Mesendoderm (in vitro differentiated cells): ENCODE data around the gene RAB18.
A peak's percentile ranks its signal among the peaks of the same experiment; 100 is the strongest.

Experiments used
- DNase-seq: peaks from one replicate; pipeline ENCODE4 v3.0.0; 2013
- H2AK5ac ChIP-seq: 2 replicates; pipeline ENCODE4 v1.6.1; 2013; ENCODE audit warnings: low read length, inconsistent platforms
- H2BK120ac ChIP-seq: 2 replicates; pipeline ENCODE4 v1.6.1; 2013; ENCODE audit warnings: low read depth, mild to moderate bottlenecking, low read length, moderate library complexity, mixed read lengths
- H2BK15ac ChIP-seq: replicated peaks from 2 replicates; pipeline ENCODE4 v1.6.1; 2013; ENCODE audit warnings: low read depth, mild to moderate bottlenecking, moderate library complexity
- H2BK5ac ChIP-seq: 2 replicates; pipeline ENCODE4 v1.6.1; 2013; ENCODE audit warnings: low read length, inconsistent platforms
- H3K18ac ChIP-seq: 2 replicates; pipeline ENCODE4 v1.6.1; 2013; ENCODE audit warnings: mild to moderate bottlenecking, low read length, mixed read lengths
- H3K23ac ChIP-seq: one replicate; pipeline ENCODE4 v1.6.1; 2013; ENCODE audit warnings: low read length
- H3K27ac ChIP-seq: 2 replicates; pipeline ENCODE4 v1.5.1; 2013; ENCODE audit warnings: low read depth, mild to moderate bottlenecking, inconsistent platforms, low read length, moderate library complexity
- H3K27me3 ChIP-seq: 2 replicates; pipeline ENCODE4 v1.6.1; 2013; ENCODE audit warnings: low read length, control low read depth, mild to moderate bottlenecking, inconsistent platforms; ENCODE audit not compliant: insufficient read depth, poor library complexity
- H3K36me3 ChIP-seq: 2 replicates; pipeline ENCODE4 v1.6.1; 2013; ENCODE audit warnings: low read length, inconsistent platforms; ENCODE audit not compliant: control insufficient read depth, insufficient read depth
- H3K4ac ChIP-seq: one replicate; pipeline ENCODE4 v1.6.1; 2013; ENCODE audit warnings: low read depth, mild to moderate bottlenecking, low read length, moderate library complexity
- H3K4me1 ChIP-seq: 2 replicates; pipeline ENCODE4 v1.6.1; 2013; ENCODE audit warnings: low read depth, low read length, inconsistent platforms; ENCODE audit not compliant: control insufficient read depth
- H3K4me2 ChIP-seq: 2 replicates; pipeline ENCODE4 v1.6.1; 2013; ENCODE audit warnings: low read length
- H3K4me3 ChIP-seq: 2 replicates; pipeline ENCODE4 v1.5.1; 2013; ENCODE audit warnings: mild to moderate bottlenecking, low read length
- H3K56ac ChIP-seq: one replicate; pipeline ENCODE4 v1.6.1; 2013; ENCODE audit warnings: low read length
- H3K79me1 ChIP-seq: 2 replicates; pipeline ENCODE4 v1.6.1; 2013; ENCODE audit warnings: low read length, inconsistent platforms
- H3K79me2 ChIP-seq: 2 replicates; pipeline ENCODE4 v1.6.1; 2013; ENCODE audit warnings: mild to moderate bottlenecking, low read length; ENCODE audit not compliant: control insufficient read depth, insufficient read depth
- H3K9ac ChIP-seq: 2 replicates; pipeline ENCODE4 v1.6.1; 2013; ENCODE audit warnings: low read length, inconsistent platforms
- H4K5ac ChIP-seq: one replicate; pipeline ENCODE4 v1.6.1; 2013; ENCODE audit warnings: low read length
- H4K8ac ChIP-seq: one replicate; pipeline ENCODE4 v1.6.1; 2013; ENCODE audit warnings: low read depth, mild to moderate bottlenecking, control low read depth, low read length, moderate library complexity
- WGBS: extraction: QIAGEN DNeasy Blood & Tissue Kit; methylation state at CpG from one replicate; pipeline ENCODE4 v1.1.7; 2013; ENCODE audit warnings: low lambda C conversion rate, missing lambda C conversion rate; ENCODE audit not compliant: insufficient coverage; ENCODE audit errors: extremely low coverage; 5-methylcytosine and 5-hydroxymethylcytosine counted together

RAB18 gene

DNA sequence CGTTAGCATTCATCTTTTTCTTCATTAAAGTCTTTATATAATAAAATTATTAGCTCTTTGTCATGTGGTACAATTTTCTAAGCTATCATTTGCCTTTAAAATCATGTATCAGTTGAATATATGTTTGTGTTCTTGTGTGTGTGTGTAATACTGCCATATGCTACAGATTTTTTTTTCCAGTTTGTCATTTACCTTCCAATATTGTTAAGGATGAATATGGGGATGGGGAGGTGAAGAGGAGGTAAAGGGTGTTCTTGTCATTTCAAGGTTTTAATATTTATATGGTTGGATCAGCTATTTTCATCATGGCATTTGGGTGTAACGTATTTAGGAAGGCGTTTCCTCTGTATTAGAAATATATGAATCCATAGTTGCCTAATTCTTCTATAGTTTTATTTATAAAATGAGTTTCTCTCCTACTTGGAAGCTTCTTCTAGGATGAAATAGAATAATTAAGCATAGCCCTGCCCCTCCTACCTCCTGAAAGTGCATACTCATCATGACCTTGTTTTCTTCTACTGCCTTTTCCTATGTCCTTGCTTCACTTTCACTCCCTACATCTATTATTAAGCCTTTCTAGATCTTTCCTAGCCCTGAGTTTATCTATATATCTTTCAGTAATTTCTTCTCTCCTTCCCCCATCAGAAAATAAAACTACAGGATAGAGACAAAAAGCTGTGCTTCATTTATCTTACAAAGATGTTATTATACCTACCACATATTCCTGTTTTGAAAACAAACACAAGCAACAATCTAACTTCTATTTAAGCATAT lies 25.1 kb downstream of the RAB18 start:
- Histone ChIP-seq H3K27ac (no peak overlapping the region), H3K79me2 (peaks cover 4% of the 10 kb centered on the region), H2BK15ac (no peak overlapping the region)

DNA sequence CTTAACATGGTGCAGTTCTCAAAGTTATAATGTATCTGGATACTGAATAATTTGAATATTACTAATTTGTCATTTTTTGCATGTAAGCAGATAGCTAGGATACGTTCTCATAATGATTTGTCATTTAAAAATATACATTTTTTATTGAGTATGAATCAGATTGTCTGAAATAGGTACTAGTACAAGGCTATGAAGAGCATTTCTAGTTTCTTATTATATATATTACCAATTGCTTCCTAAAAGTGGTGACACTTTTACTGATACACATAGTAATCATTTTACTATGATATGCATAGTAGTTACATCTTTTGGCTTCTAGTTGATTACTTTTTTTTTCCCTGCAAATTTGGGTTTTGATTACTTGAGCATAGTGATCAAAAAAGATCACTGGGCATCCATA lies 26.4 kb downstream of the RAB18 start:
- Histone ChIP-seq H2BK15ac (no peak overlapping the region), H3K27ac (no peak overlapping the region), H3K4me1 (peaks cover 2% of the 10 kb centered on the region), H4K8ac (no peak overlapping the region), H3K79me2 (peaks cover 2% of the 10 kb centered on the region), H2BK5ac (no peak overlapping the region), H2AK5ac (no peak overlapping the region), H3K4ac (no peak overlapping the region), H3K9ac (no peak overlapping the region), H3K4me3 (no peak overlapping the region), H3K36me3 (no peaks in the 10 kb centered on the region), H3K56ac (no peak overlapping the region), H3K4me2 (no peak overlapping the region), H2BK120ac (no peak overlapping the region), H4K5ac (no peak overlapping the region), H3K23ac (no peak overlapping the region), H3K27me3 (no peaks in the 10 kb centered on the region), H3K18ac (no peak overlapping the region), H3K79me1 (peaks cover 1% of the 10 kb centered on the region)
- WGBS: no CpG with 5 or more reads among the region's 1 CpG
- DNase-seq: no peak

More for the DNA sequence above, 25.1 kb downstream of the RAB18 start:
- H3K36me3 ChIP-seq: no peaks in the 10 kb centered on the region
- H3K4me3 ChIP-seq: no peak overlapping the region
- H3K79me1 ChIP-seq: peaks cover 1% of the 10 kb centered on the region
- no peak overlapping the region for H4K8ac ChIP-seq
- no CpG with 5 or more reads among the region's 3 CpGs for WGBS
- peaks cover 2% of the 10 kb centered on the region for H3K4me1 ChIP-seq
- H4K5ac ChIP-seq: no peak overlapping the region
- H2AK5ac ChIP-seq: no peak overlapping the region
- H3K23ac ChIP-seq: no peak overlapping the region
- no peak overlapping the region for H3K4me2 ChIP-seq
- H2BK120ac ChIP-seq: no peak overlapping the region
- H2BK5ac ChIP-seq: no peak overlapping the region
- H3K27me3 ChIP-seq: no peaks in the 10 kb centered on the region
- no peak overlapping the region for H3K9ac ChIP-seq
- H3K4ac ChIP-seq: no peak overlapping the region
- peak; percentile 75 for DNase-seq
- H3K56ac ChIP-seq: no peak overlapping the region
- H3K18ac ChIP-seq: no peak overlapping the region

DNA sequence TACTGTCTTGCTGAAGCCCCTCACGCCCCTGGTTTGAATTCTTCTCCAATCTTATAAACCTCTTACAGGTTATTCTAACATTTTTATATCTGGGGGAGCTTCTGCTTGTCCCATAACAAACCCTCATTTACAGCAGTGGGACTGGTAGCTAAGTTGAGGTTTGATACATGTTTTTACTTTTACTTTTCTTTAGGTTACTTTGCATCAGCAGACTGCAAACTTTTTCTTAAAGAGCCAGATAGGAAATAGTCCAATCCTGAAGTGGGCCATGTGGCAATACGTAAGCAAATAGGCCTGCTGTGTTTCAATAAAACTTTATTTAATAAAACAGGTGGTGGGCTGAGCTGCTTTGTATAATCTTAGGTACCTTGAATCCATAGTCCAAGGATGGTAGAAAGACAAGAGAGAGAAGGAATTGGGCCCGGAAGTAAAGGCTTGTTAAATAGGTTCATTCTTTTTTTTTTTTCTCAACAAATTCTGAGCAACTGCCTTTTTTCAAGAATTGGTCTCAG lies 27.3 kb downstream of the RAB18 start:
- H3K27ac ChIP-seq: no peak overlapping the region
- H4K8ac ChIP-seq: no peak overlapping the region
- no peak overlapping the region for H2BK15ac ChIP-seq
- H3K4me2 ChIP-seq: no peak overlapping the region
- no peak overlapping the region for H3K4me3 ChIP-seq
- no peaks in the 10 kb centered on the region for H3K36me3 ChIP-seq
- no peak overlapping the region for H2AK5ac ChIP-seq
- no peak overlapping the region for H2BK120ac ChIP-seq
- no peak overlapping the region for H2BK5ac ChIP-seq
- H3K4ac ChIP-seq: no peak overlapping the region
- H3K56ac ChIP-seq: no peak overlapping the region
- peak overlapping the region; percentile 75 for H3K18ac ChIP-seq
- H3K79me2 ChIP-seq: no peaks in the 10 kb centered on the region
- no peak overlapping the region for H3K23ac ChIP-seq
- H3K79me1 ChIP-seq: no peaks in the 10 kb centered on the region
- no CpG with 5 or more reads among the region's 3 CpGs for WGBS
- no peaks in the 10 kb centered on the region for H3K27me3 ChIP-seq
- H3K9ac ChIP-seq: no peak overlapping the region
- peaks cover 2% of the 10 kb centered on the region for H3K4me1 ChIP-seq
- DNase-seq: no peak
- no peak overlapping the region for H4K5ac ChIP-seq

DNA sequence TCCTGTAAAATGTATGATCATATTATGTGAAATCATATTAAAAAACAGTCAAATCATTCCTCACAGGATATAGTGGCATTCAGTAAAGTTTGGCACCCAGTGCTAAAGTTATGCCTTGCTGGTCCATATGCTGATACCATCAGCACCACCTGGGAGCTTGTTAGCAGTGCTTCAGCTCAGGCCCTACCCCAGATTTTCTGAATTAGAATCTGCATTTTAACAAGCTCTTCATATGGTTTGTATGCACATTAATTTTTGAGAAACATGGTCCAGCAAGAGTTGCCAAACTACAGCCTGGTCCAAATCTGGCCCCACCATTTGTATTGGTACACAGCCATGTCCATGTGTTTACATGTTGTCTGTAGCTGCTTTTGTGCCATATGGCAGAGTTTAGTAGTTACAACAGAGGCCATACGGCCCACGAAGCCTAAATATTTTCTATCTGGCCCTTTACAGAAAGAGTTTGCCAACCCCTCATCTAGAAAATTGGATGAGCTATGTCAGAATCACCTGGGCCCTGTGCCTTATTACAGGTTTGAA lies 30.1 kb downstream of the RAB18 start:
- WGBS: no CpG with 5 or more reads among the region's 2 CpGs

DNA sequence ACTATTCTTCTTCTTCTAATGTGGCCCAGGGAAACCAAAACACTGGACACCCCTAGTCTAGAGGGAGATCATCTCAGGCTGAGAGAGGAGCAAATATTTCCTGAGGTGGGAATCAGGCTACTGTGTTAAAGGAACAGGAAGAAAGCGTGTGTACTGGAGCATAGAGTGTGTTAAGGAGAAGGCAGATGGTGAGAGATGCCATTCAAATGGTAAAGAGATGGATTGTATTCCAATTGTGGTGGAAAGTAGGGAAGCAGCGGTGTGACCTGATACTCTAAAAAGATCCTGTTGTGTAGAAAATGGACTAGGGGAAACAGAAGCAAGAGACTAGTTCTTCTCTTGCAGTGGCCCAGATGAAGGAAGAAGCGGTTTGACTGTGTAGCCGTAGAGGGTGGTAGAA lies 31.2 kb downstream of the RAB18 start:
- no peak overlapping the region for H3K4me3 ChIP-seq
- H3K79me2 ChIP-seq: no peaks in the 10 kb centered on the region
- no peak overlapping the region for H2BK120ac ChIP-seq
- H4K5ac ChIP-seq: no peak overlapping the region
- H3K4me1 ChIP-seq: no peaks in the 10 kb centered on the region
- H3K27me3 ChIP-seq: no peaks in the 10 kb centered on the region
- H3K79me1 ChIP-seq: no peaks in the 10 kb centered on the region
- peak; percentile 49 for DNase-seq
- H4K8ac ChIP-seq: no peak overlapping the region
- no peak overlapping the region for H2AK5ac ChIP-seq
- no peak overlapping the region for H3K23ac ChIP-seq
- H3K27ac ChIP-seq: no peak overlapping the region
- no peak overlapping the region for H3K4me2 ChIP-seq
- WGBS: no CpG with 5 or more reads among the region's 4 CpGs
- H2BK15ac ChIP-seq: no peak overlapping the region
- no peaks in the 10 kb centered on the region for H3K36me3 ChIP-seq
- no peak overlapping the region for H2BK5ac ChIP-seq
- H3K4ac ChIP-seq: no peak overlapping the region
- no peak overlapping the region for H3K56ac ChIP-seq
- no peak overlapping the region for H3K9ac ChIP-seq
- no peak overlapping the region for H3K18ac ChIP-seq

More for the DNA sequence above, 30.1 kb downstream of the RAB18 start:
- no peak overlapping the region for H3K56ac ChIP-seq
- H3K36me3 ChIP-seq: no peaks in the 10 kb centered on the region
- H3K27me3 ChIP-seq: no peaks in the 10 kb centered on the region
- no peak overlapping the region for H2AK5ac ChIP-seq
- no peak overlapping the region for H3K27ac ChIP-seq
- no peak overlapping the region for H2BK15ac ChIP-seq
- H3K4ac ChIP-seq: no peak overlapping the region
- no peak overlapping the region for H4K5ac ChIP-seq
- H3K23ac ChIP-seq: no peak overlapping the region
- no peak overlapping the region for H2BK120ac ChIP-seq
- no peak overlapping the region for H2BK5ac ChIP-seq
- H3K79me2 ChIP-seq: no peaks in the 10 kb centered on the region
- no peak overlapping the region for H4K8ac ChIP-seq
- no peak overlapping the region for H3K4me3 ChIP-seq
- H3K9ac ChIP-seq: no peak overlapping the region
- H3K18ac ChIP-seq: peak overlapping the region; percentile 51
- H3K79me1 ChIP-seq: no peaks in the 10 kb centered on the region
- H3K4me1 ChIP-seq: no peaks in the 10 kb centered on the region
- H3K4me2 ChIP-seq: no peak overlapping the region
- no peak for DNase-seq
